Left ventricle myocardium inferior (tissue), 1 donor: ENCODE measurements around the gene CST3. TPM values are rescaled to one million over a fixed set of nuclear protein-coding genes. Genes with fewer than 3 reads are reported as not detected.

Source experiments
- DNase-seq: peaks from one replicate; pipeline ENCODE4 v3.0.0-alpha.2; 2020
- H3K27ac ChIP-seq: fragments of 200-600 bp; replicated peaks from 2 replicates; pipeline ENCODE4 v1.8.0; 2021
- H3K27me3 ChIP-seq: fragments of 200-600 bp; 2 replicates; pipeline ENCODE4 v1.8.0; 2021; ENCODE audit warnings: low read depth
- H3K36me3 ChIP-seq: fragments of 200-600 bp; 2 replicates; pipeline ENCODE4 v1.8.0; 2021
- H3K4me1 ChIP-seq: fragments of 200-600 bp; 2 replicates; pipeline ENCODE4 v1.8.0; 2021
- H3K4me3 ChIP-seq: fragments of 200-600 bp; 2 replicates; pipeline ENCODE4 v1.8.0; 2021; ENCODE audit warnings: mild to moderate bottlenecking, moderate library complexity
- H3K9me3 ChIP-seq: fragments of 200-600 bp; replicated peaks from 2 replicates; pipeline ENCODE4 v1.8.0; 2021
- intact Hi-C: fragments of 100-400 bp; cut with micrococcal nuclease; formaldehyde crosslinking; loops from one replicate; pipeline ENCODE4 v1.11.0; 2022
- total RNA-seq: library from RNA; stranded (reverse); fragmentation: NEBNext Ultra II Directional; extraction: Animal tissue kit (Norgen Biotek cat#: 25700); gene quantifications from one replicate; pipeline ENCODE4 v1.2.1, GENCODE V29; 2021
- TF ChIP-seq, protein P1 (sequence below): fragments of 200-600 bp; IDR thresholded peaks from 2 replicates; pipeline ENCODE4 v1.8.0; 2021; ENCODE audit warnings: antibody characterized with exemption, mild to moderate bottlenecking, borderline replicate concordance
- donor health status: DM: no; HTN: yes; CAD: no; lungs with severe emphysema.

The CST3 gene
- total RNA-seq, 1 donor from 2014 or later, result 576 TPM

DNA sequence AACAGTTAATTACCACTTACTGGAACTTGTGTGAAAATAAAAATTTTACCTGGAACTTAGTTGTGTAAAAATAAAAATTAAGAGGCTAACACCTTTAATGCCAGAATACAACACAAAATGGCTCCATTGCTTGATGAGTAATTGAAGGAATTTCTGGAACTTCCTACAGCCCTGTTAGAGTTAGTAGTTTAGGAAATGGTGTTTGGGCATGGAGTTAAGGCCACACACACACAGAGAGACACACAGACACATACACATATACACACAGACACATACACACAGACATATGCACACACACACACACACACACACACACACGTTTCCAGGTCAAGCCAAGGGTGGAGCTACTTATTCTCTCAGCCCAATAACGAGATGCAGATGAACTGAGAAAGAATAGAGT is 20.6 kb upstream of the CST3 start:
- H3K4me1 ChIP-seq, result peaks cover 46% of the 10 kb centered on the region
- H3K27me3 ChIP-seq, result peaks cover 11% of the 10 kb centered on the region
- H3K27ac ChIP-seq, result no peak overlapping the region
- TF ChIP-seq, protein P1, sequence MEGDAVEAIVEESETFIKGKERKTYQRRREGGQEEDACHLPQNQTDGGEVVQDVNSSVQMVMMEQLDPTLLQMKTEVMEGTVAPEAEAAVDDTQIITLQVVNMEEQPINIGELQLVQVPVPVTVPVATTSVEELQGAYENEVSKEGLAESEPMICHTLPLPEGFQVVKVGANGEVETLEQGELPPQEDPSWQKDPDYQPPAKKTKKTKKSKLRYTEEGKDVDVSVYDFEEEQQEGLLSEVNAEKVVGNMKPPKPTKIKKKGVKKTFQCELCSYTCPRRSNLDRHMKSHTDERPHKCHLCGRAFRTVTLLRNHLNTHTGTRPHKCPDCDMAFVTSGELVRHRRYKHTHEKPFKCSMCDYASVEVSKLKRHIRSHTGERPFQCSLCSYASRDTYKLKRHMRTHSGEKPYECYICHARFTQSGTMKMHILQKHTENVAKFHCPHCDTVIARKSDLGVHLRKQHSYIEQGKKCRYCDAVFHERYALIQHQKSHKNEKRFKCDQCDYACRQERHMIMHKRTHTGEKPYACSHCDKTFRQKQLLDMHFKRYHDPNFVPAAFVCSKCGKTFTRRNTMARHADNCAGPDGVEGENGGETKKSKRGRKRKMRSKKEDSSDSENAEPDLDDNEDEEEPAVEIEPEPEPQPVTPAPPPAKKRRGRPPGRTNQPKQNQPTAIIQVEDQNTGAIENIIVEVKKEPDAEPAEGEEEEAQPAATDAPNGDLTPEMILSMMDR, result no peak
- intact Hi-C loops, result no loop called here
- no peak overlapping the region for H3K4me3 ChIP-seq
- no peaks in the 10 kb centered on the region for H3K36me3 ChIP-seq
- H3K9me3 ChIP-seq, result no peaks in the 10 kb centered on the region
- DNase-seq, result no peak

DNA sequence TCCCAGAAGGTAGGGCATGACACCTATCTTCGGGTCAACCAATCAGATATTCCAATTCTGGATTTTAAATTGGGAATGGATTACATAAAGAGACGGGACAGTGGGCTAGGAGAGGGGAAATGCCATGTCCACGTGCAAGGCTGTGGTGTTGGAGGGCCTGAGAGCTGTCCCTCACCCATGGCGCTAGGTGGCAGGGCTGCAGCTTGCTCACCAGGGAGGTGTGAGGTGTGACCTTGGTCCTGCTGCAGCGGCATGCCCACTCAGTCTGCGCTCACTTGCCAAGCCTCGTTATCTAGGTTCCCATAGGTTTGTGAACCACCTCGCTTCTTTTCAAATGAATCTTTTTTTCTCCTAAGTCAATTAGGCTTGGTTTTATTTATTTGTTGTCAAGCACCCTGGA is 19.4 kb upstream of the CST3 start:
- DNase-seq, result no peak
- Histone ChIP-seq H3K4me1 (peaks cover 49% of the 10 kb centered on the region), H3K9me3 (peaks cover 3% of the 10 kb centered on the region), H3K27ac (peak overlapping the region; percentile 89), H3K36me3 (no peaks in the 10 kb centered on the region), H3K27me3 (peaks cover 16% of the 10 kb centered on the region), H3K4me3 (no peak overlapping the region)
- intact Hi-C loops, result no loop called here
- TF ChIP-seq, protein P1, result no peak

DNA sequence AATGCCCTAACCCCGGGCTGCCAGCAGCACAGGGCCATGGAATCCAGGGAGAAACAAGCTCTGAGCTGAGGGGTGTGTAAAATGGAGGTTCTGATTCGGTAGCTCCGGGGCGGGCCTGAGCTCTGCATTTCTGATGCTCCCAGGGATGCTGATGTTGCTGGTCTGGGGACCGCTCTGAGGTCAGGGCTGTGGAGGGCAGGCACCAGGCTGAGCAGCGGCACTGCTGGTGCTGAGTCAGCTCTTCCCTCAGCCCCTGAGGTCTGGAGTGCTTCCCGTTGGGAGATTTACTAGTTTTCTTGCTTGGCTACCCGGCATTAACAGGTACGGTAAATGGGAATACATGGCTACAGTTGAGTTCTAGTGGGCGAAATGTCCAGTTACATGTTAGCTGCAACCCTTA is 18.6 kb upstream of the CST3 start:
- H3K27ac ChIP-seq, result peak overlapping the region; percentile 89
- peaks cover 6% of the 10 kb centered on the region for H3K9me3 ChIP-seq
- H3K36me3 ChIP-seq, result no peaks in the 10 kb centered on the region
- H3K4me3 ChIP-seq, result peak overlapping the region; percentile 50
- intact Hi-C loops, result no loop called here
- peaks cover 49% of the 10 kb centered on the region for H3K4me1 ChIP-seq
- peaks cover 16% of the 10 kb centered on the region for H3K27me3 ChIP-seq
- TF ChIP-seq, protein P1, result no peak
- no peak for DNase-seq

DNA sequence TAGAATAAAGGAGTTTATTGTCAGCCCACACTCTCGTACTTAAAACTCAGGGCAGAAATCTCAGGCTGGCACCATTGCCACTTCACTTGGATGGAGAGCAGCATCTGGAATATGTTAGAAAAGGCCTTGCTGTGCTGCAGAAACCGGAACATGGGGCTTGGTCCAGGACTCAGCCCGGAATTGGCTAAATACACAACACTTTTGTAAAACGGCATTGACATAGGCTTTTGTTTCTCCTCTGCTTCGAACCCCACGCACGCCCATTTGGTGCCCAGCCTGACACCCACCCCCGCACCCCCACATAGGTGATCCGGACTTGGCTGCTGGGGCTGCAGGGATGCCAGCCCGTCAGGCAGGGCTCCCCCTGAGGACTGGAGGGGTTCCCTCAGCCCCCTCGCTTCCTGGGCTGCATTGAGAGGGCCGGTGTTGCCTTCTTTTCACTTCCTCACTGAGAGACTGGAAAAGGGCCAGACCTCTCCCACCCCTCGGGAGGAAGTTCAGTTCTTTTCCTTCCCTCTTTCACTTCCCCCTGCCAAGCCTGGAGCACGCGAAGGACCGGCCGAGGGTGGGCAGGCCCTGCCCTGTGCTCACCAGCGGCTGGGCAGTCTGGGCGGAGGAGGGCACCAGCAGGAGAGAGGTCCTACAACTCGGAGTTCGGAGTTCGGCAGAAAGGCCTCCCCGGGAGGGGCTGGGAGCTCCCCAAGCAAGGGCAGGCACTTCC is 17.9 kb upstream of the CST3 start:
- Histone ChIP-seq H3K4me1 (peaks cover 44% of the 10 kb centered on the region), H3K9me3 (peaks cover 6% of the 10 kb centered on the region), H3K27ac (peak overlapping the region; percentile 89), H3K36me3 (no peaks in the 10 kb centered on the region), H3K27me3 (peaks cover 16% of the 10 kb centered on the region), H3K4me3 (peak overlapping the region; percentile 50)
- intact Hi-C loops, result no loop called here
- DNase-seq, result peak; percentile 61
- TF ChIP-seq, protein P1, result no peak

DNA sequence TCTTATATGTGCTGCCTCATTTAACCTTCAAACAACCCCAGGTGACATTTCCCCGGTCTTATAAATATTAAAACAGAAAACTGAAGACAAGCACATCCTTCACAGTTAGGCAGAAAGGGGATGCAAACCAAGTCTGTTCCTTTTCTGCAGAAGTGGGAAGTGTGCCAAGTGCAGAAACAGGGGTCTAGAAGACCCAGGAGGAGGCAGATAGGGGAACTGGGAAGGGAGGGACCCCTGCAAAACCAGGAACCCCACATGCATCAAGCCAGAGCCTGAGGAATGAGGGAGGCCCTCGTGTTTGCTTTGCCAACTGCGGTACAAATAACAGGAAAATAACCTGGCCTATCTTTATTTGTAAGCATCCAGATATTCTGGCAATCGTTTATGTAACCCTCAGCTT is 17.0 kb upstream of the CST3 start:
- TF ChIP-seq, protein P1, result no peak
- Histone ChIP-seq H3K9me3 (peaks cover 6% of the 10 kb centered on the region), H3K4me3 (no peak overlapping the region), H3K4me1 (peaks cover 36% of the 10 kb centered on the region), H3K27ac (peak overlapping the region; percentile 89), H3K27me3 (peaks cover 16% of the 10 kb centered on the region), H3K36me3 (no peaks in the 10 kb centered on the region)
- no peak for DNase-seq
- intact Hi-C loops, result no loop called here
